Transverse colon (tissue), 4 donors: ENCODE data around the gene GPR119.

ENCODE experiments used
- EP300 ChIP-seq: sonication (generic); formaldehyde crosslinking; IDR thresholded peaks from one replicate; pipeline ENCODE4 v1.6.1; 2017; ENCODE audit warnings: antibody characterized with exemption, low read depth
- POLR2AphosphoS5 ChIP-seq, 3 donors: sonication (generic); formaldehyde crosslinking; IDR thresholded peaks; one replicate each; pipeline ENCODE4 v1.6.1; 2016; ENCODE audit warnings: antibody characterized with exemption in 3 of 3
- TF ChIP-seq, protein P1 (sequence below), 5 experiments: fragments of 200-600 bp in 3 of 5; fragments of 450-650 bp in 2 of 5; sonication (generic) in 3 of 5; IDR thresholded peaks; 1 replicate in 2 of 5; 2 replicates in 3 of 5; pipeline ENCODE4 v1.5.1; 2016 to 2017; ENCODE audit warnings: antibody characterized with exemption in 5 of 5, inconsistent platforms in 3 of 5, mild to moderate bottlenecking in 2 of 5, moderate library complexity in 1 of 5

DNA sequence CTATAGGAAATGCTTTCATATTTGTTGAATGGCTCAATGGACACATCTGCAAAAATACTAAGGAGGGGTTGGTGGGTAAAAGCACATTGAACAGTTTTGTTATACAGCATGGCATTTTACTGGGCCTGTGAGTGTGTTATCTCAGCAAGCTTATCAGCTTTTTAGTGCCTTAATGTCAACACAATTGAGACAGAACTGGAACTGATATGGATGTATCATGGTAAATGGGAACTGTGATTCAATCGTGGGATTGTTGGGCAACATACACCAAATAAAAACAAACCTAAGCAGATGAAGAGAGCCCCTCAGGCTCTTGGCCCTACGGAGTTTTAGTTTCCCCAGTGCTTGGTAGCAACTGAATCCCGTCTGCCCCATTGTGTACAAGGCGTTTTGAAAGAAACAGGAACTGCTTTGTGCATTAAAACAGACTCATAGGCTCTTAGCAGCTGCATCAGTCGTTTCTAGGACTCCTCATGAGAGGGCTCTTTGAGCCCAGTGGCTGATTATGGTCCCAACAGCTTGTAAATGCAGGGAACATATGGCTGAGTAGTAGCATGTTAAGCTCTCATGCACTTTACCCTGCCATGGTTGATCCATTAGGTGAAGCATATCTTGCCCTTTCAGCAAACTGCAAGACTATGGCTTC is 7.3 kb downstream of the GPR119 start:
- no peak for TF ChIP-seq POLR2AphosphoS5 (IDR thresholded peaks at IDR 0.05)
- TF ChIP-seq, protein P1, sequence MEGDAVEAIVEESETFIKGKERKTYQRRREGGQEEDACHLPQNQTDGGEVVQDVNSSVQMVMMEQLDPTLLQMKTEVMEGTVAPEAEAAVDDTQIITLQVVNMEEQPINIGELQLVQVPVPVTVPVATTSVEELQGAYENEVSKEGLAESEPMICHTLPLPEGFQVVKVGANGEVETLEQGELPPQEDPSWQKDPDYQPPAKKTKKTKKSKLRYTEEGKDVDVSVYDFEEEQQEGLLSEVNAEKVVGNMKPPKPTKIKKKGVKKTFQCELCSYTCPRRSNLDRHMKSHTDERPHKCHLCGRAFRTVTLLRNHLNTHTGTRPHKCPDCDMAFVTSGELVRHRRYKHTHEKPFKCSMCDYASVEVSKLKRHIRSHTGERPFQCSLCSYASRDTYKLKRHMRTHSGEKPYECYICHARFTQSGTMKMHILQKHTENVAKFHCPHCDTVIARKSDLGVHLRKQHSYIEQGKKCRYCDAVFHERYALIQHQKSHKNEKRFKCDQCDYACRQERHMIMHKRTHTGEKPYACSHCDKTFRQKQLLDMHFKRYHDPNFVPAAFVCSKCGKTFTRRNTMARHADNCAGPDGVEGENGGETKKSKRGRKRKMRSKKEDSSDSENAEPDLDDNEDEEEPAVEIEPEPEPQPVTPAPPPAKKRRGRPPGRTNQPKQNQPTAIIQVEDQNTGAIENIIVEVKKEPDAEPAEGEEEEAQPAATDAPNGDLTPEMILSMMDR (IDR thresholded peaks at IDR 0.05): no peak
- no peak for TF ChIP-seq EP300
